H9 (cell line): ENCODE data around the gene LSM2. TPM values are rescaled to one million over a fixed set of nuclear protein-coding genes. Genes with fewer than 3 reads are reported as not detected.
A peak's percentile ranks its signal among the peaks of the same experiment; 100 is the strongest.
"Not testable (repeated sequence)": the region's sequence is repeated elsewhere in the genome, so short reads cannot be mapped to it uniquely, and the experiment has no call there.

Experiments
- DNase-seq: peaks from one replicate; pipeline ENCODE4 v3.0.0-alpha.2; 2017
- H2AFZ ChIP-seq: one replicate; pipeline ENCODE4 v1.6.1; 2013; ENCODE audit warnings: mild to moderate bottlenecking, low read length, control low read depth, moderate library complexity
- H2AK5ac ChIP-seq: 2 replicates; pipeline ENCODE4 v1.6.1; 2013; ENCODE audit warnings: low read length, control low read depth, mixed read lengths; ENCODE audit not compliant: insufficient read length
- H2BK120ac ChIP-seq: one replicate; pipeline ENCODE4 v1.6.1; 2013; ENCODE audit warnings: low read depth, mild to moderate bottlenecking, low read length, control low read depth, inconsistent platforms; ENCODE audit not compliant: poor library complexity, severe bottlenecking
- H2BK12ac ChIP-seq: 2 replicates; pipeline ENCODE4 v1.6.1; 2013; ENCODE audit warnings: low read length, control low read depth, mixed read lengths, low read depth; ENCODE audit not compliant: insufficient read length
- H2BK15ac ChIP-seq: 2 replicates; pipeline ENCODE4 v1.6.1; 2013; ENCODE audit warnings: low read depth, low read length, control low read depth
- H2BK20ac ChIP-seq: one replicate; pipeline ENCODE4 v1.6.1; 2013; ENCODE audit warnings: low read depth, mild to moderate bottlenecking, low read length, control low read depth, inconsistent platforms; ENCODE audit not compliant: poor library complexity, severe bottlenecking
- H2BK5ac ChIP-seq: 2 replicates; pipeline ENCODE4 v1.6.1; 2013; ENCODE audit warnings: low read length, control low read depth, mixed read lengths; ENCODE audit not compliant: insufficient read length
- H3K14ac ChIP-seq: 2 replicates; pipeline ENCODE4 v1.6.1; 2013; ENCODE audit warnings: low read length, control low read depth; ENCODE audit not compliant: insufficient read depth
- H3K18ac ChIP-seq: 2 replicates; pipeline ENCODE4 v1.6.1; 2013; ENCODE audit warnings: low read depth, mild to moderate bottlenecking, mixed read lengths, low read length, control low read depth; ENCODE audit not compliant: insufficient read length
- H3K23ac ChIP-seq: 2 replicates; pipeline ENCODE4 v1.6.1; 2013; ENCODE audit warnings: low read length, control low read depth, mixed read lengths, low read depth; ENCODE audit not compliant: insufficient read length
- H3K23me2 ChIP-seq: 2 replicates; pipeline ENCODE4 v1.6.1; 2013; ENCODE audit warnings: low read depth, mild to moderate bottlenecking, mixed read lengths, low read length, control low read depth; ENCODE audit not compliant: insufficient read length, poor library complexity, severe bottlenecking
- H3K27ac ChIP-seq: 2 replicates; pipeline ENCODE4 v1.5.1; 2013; ENCODE audit warnings: low read length, control low read depth, mixed read lengths, low read depth; ENCODE audit not compliant: insufficient read length
- H3K27me3 ChIP-seq: 2 replicates; pipeline ENCODE4 v1.6.1; 2013; ENCODE audit warnings: low read length, control low read depth, inconsistent platforms; ENCODE audit not compliant: insufficient read depth
- H3K4ac ChIP-seq: 2 replicates; pipeline ENCODE4 v1.6.1; 2013; ENCODE audit warnings: low read depth, mild to moderate bottlenecking, control low read depth, inconsistent platforms, low read length, moderate library complexity
- H3K4me1 ChIP-seq: 2 replicates; pipeline ENCODE4 v1.6.1; 2013; ENCODE audit warnings: low read length, control low read depth, inconsistent platforms; ENCODE audit not compliant: insufficient read depth
- H3K4me2 ChIP-seq: 2 replicates; pipeline ENCODE4 v1.6.1; 2013; ENCODE audit warnings: low read length, control low read depth, mixed read lengths; ENCODE audit not compliant: insufficient read length, insufficient read depth
- H3K56ac ChIP-seq: 2 replicates; pipeline ENCODE4 v1.6.1; 2013; ENCODE audit warnings: low read depth, mild to moderate bottlenecking, mixed read lengths, low read length, control low read depth; ENCODE audit not compliant: insufficient read length
- H3K79me1 ChIP-seq: 2 replicates; pipeline ENCODE4 v1.6.1; 2013; ENCODE audit warnings: low read depth, mild to moderate bottlenecking, moderate library complexity, low read length, control low read depth, inconsistent platforms; ENCODE audit not compliant: insufficient read depth, poor library complexity, severe bottlenecking
- H3K79me2 ChIP-seq: 2 replicates; pipeline ENCODE4 v1.6.1; 2013; ENCODE audit warnings: low read length, control low read depth, inconsistent platforms; ENCODE audit not compliant: insufficient read depth
- H3K9ac ChIP-seq: 2 replicates; pipeline ENCODE4 v1.6.1; 2013; ENCODE audit warnings: low read length, control low read depth, mixed read lengths; ENCODE audit not compliant: insufficient read length; ENCODE audit errors: extremely low read depth
- H3K9me3 ChIP-seq: one replicate; pipeline ENCODE4 v1.6.1; 2013; ENCODE audit warnings: low read depth, low read length, inconsistent platforms; ENCODE audit not compliant: control insufficient read depth
- H3T11ph ChIP-seq: one replicate; pipeline ENCODE4 v1.6.1; 2013; ENCODE audit warnings: mild to moderate bottlenecking, low read length, control low read depth, inconsistent platforms
- H4K20me1 ChIP-seq: one replicate; pipeline ENCODE4 v1.6.1; 2013; ENCODE audit not compliant: control insufficient read depth, insufficient read length, insufficient read depth
- H4K5ac ChIP-seq: 2 replicates; pipeline ENCODE4 v1.6.1; 2013; ENCODE audit warnings: low read depth, mild to moderate bottlenecking, mixed read lengths, low read length, control low read depth; ENCODE audit not compliant: insufficient read length
- H4K8ac ChIP-seq: replicated peaks from 2 replicates; pipeline ENCODE4 v1.6.1; 2013; ENCODE audit warnings: low read length, control low read depth, mixed read lengths, low read depth; ENCODE audit not compliant: insufficient read length
- H4K91ac ChIP-seq: 2 replicates; pipeline ENCODE4 v1.6.1; 2013; ENCODE audit warnings: low read depth, mild to moderate bottlenecking, moderate library complexity, mixed read lengths, low read length, control low read depth; ENCODE audit not compliant: insufficient read length
- H3K27ac Mint-ChIP-seq, 3 experiments: 2 replicates in 2 of 3; 3 replicates in 1 of 3; pipeline ENCODE4 v1.8.0; 2020 to 2021; ENCODE audit warnings: mixed read lengths in 3 of 3, mild to moderate bottlenecking in 1 of 3, moderate library complexity in 1 of 3
- H3K27me3 Mint-ChIP-seq: 2 replicates; pipeline ENCODE4 v1.8.0; 2021; ENCODE audit warnings: low read depth, mild to moderate bottlenecking, moderate library complexity, mixed read lengths
- H3K36me3 Mint-ChIP-seq, 3 experiments: 2 replicates in 2 of 3; 3 replicates in 1 of 3; pipeline ENCODE4 v1.8.0; 2020 to 2021; ENCODE audit warnings: low read depth in 3 of 3, mixed read lengths in 3 of 3; ENCODE audit not compliant: insufficient read depth in 1 of 3
- H3K4me1 Mint-ChIP-seq, 2 experiments: 2 replicates each; pipeline ENCODE4 v1.8.0; 2020; ENCODE audit warnings: mixed read lengths in 2 of 2
- H3K4me3 Mint-ChIP-seq, 2 experiments: 2 replicates in 1 of 2; 3 replicates in 1 of 2; pipeline ENCODE4 v1.8.0; 2020 to 2021; ENCODE audit warnings: mild to moderate bottlenecking in 2 of 2, mixed read lengths in 2 of 2, moderate library complexity in 1 of 2
- H3K9me3 Mint-ChIP-seq, 2 experiments: 2 replicates in 1 of 2; 3 replicates in 1 of 2; pipeline ENCODE4 v1.8.0; 2020; ENCODE audit warnings: mild to moderate bottlenecking in 2 of 2, mixed read lengths in 2 of 2, moderate library complexity in 1 of 2
- WGBS: extraction: QIAGEN DNeasy Blood & Tissue Kit; methylation state at CpG from one replicate; pipeline ENCODE4 v1.1.7; 2013; ENCODE audit warnings: missing lambda C conversion rate, low lambda C conversion rate, mixed read lengths; ENCODE audit not compliant: insufficient read length; ENCODE audit errors: extremely low coverage; 5-methylcytosine and 5-hydroxymethylcytosine counted together
- total RNA-seq: library from RNA; stranded (reverse); gene quantifications from 2 replicates; pipeline ENCODE4 v1.2.1, GENCODE V29; 2021
- TF ChIP-seq, protein P1 (sequence below): fragments of 200-600 bp; sonication (generic); conservative IDR thresholded peaks from 3 replicates; pipeline ENCODE4 v1.8.0; 2021; ENCODE audit warnings: antibody characterized with exemption, mild to moderate bottlenecking

LSM2 gene
- total RNA-seq, 1 experiment from 2014 or later = 123 TPM

DNA sequence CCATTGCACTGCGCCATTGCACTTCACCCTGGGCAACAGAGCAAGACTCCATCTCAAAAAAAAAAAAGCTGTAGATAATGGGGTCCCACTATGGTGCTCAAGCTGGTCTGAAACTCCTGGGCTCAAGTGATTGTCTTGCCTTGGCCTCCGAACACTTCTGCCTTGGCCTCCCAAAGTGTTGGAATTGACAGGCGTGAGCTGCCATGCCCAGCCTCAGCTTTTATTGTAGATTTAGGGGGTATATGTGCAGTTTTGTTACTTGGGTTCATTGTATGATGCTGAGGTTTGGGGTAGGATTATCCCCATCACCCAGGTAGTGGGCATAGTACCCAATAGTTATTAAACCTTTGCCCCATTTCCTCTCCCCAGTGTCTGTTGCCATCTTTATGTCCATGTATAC is 32.2 kb upstream of the LSM2 start:
- no peak for DNase-seq
- H3K9me3 Mint-ChIP-seq = peaks cover 0 to 6% of the 10 kb centered on the region in 2 experiments; a peak in 2 of 5 replicates
- peak overlapping the region; percentile 10 to 98; a peak in 3 of 5 replicates for H3K4me3 Mint-ChIP-seq
- H3K56ac ChIP-seq = no peak overlapping the region
- H3K27me3 ChIP-seq = no peaks in the 10 kb centered on the region
- H3K79me2 ChIP-seq = peaks cover 20% of the 10 kb centered on the region; the same call in 1 of the 2 replicates
- H3K23me2 ChIP-seq = peaks cover 27% of the 10 kb centered on the region
- peak overlapping the region; percentile 1 for H3K4me2 ChIP-seq
- no peaks in the 10 kb centered on the region for H3K27me3 Mint-ChIP-seq
- H3K4ac ChIP-seq = no peak overlapping the region
- no peak overlapping the region for H2AK5ac ChIP-seq
- H2BK20ac ChIP-seq = no peak overlapping the region
- H3K4me1 ChIP-seq = no peaks in the 10 kb centered on the region
- no peak overlapping the region for H4K8ac ChIP-seq
- peaks cover 13 to 22% of the 10 kb centered on the region in 2 experiments for H3K4me1 Mint-ChIP-seq
- no peak overlapping the region for H3T11ph ChIP-seq
- peaks cover 3% of the 10 kb centered on the region for H3K79me1 ChIP-seq
- H3K27ac ChIP-seq = no peak overlapping the region
- H3K27ac Mint-ChIP-seq = peak overlapping the region in 1 of 3 experiments; percentile 72; a peak in 1 of 7 replicates
- H2BK120ac ChIP-seq = no peak overlapping the region
- H4K91ac ChIP-seq = no peak overlapping the region
- TF ChIP-seq, protein P1, sequence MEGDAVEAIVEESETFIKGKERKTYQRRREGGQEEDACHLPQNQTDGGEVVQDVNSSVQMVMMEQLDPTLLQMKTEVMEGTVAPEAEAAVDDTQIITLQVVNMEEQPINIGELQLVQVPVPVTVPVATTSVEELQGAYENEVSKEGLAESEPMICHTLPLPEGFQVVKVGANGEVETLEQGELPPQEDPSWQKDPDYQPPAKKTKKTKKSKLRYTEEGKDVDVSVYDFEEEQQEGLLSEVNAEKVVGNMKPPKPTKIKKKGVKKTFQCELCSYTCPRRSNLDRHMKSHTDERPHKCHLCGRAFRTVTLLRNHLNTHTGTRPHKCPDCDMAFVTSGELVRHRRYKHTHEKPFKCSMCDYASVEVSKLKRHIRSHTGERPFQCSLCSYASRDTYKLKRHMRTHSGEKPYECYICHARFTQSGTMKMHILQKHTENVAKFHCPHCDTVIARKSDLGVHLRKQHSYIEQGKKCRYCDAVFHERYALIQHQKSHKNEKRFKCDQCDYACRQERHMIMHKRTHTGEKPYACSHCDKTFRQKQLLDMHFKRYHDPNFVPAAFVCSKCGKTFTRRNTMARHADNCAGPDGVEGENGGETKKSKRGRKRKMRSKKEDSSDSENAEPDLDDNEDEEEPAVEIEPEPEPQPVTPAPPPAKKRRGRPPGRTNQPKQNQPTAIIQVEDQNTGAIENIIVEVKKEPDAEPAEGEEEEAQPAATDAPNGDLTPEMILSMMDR = no peak
- H3K18ac ChIP-seq = no peak overlapping the region
- H3K36me3 Mint-ChIP-seq = peaks cover 61 to 67% (median 61%) of the 10 kb centered on the region in 3 experiments
- H3K14ac ChIP-seq = no peak overlapping the region
- H2AFZ ChIP-seq = no peak overlapping the region
- H3K23ac ChIP-seq = no peak overlapping the region
- no peaks in the 10 kb centered on the region for H3K9me3 ChIP-seq
- H2BK5ac ChIP-seq = no peak overlapping the region
- no peak overlapping the region for H2BK12ac ChIP-seq
- H3K9ac ChIP-seq = no peak overlapping the region
- WGBS = no CpG with 5 or more reads among the region's 3 CpGs
- H4K5ac ChIP-seq = no peak overlapping the region
- peaks cover 2% of the 10 kb centered on the region for H4K20me1 ChIP-seq
- no peak overlapping the region for H2BK15ac ChIP-seq

DNA sequence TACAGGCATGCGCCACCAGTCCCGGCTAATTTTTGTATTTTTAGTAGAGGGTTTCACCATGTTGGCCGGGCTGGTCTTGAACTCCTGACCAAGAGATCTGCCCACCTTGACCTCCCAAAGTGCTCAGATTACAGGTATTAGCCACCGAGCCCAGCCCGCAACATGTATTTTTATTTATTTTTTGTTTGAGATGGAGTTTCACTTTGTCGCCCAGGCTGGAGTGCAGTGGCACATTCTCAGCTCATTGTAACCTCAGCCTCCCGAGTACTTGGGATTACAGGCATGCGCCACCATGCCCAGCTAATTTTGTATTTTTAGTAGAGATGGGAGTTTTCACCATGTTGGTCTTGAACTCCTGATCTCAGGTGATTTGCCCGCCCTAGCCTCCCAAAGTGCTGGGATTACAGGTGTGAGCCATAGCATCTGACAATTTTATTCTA is 31.4 kb upstream of the LSM2 start:
- H4K91ac ChIP-seq, H2BK12ac ChIP-seq, H4K8ac ChIP-seq: not testable (repeated sequence)

More for the DNA sequence above, 31.4 kb upstream of the LSM2 start:
- not testable (repeated sequence) for H3K9me3 ChIP-seq, H3K14ac ChIP-seq, H3K27me3 Mint-ChIP-seq, H3K4ac ChIP-seq, H4K20me1 ChIP-seq, H3K27me3 ChIP-seq, H4K5ac ChIP-seq, H3K79me1 ChIP-seq, DNase-seq, H2AK5ac ChIP-seq, H3K23ac ChIP-seq, H3K18ac ChIP-seq, H2BK15ac ChIP-seq, H3T11ph ChIP-seq, H3K9me3 Mint-ChIP-seq, H3K4me1 ChIP-seq, H2AFZ ChIP-seq, H3K56ac ChIP-seq, H2BK20ac ChIP-seq, H2BK120ac ChIP-seq, H2BK5ac ChIP-seq, H3K27ac ChIP-seq
- Histone ChIP-seq H3K4me2 (peak overlapping the region; percentile 90), H3K23me2 (peaks cover 27% of the 10 kb centered on the region), H3K79me2 (peaks cover 20% of the 10 kb centered on the region; the same call in 1 of the 2 replicates), H3K9ac (peak overlapping the region; percentile 73)
- Mint-ChIP-seq H3K36me3 (peaks cover 61 to 67% (median 61%) of the 10 kb centered on the region in 3 experiments), H3K27ac (peak overlapping the region in 1 of 3 experiments; percentile 99; a peak in 2 of 7 replicates), H3K4me3 (peak overlapping the region; percentile 98 to 100), H3K4me1 (peaks cover 13 to 22% of the 10 kb centered on the region in 2 experiments)
- no CpG with 5 or more reads among the region's 9 CpGs for WGBS
